ENCODE measurements around the gene SLC44A5. TPM values are rescaled to one million over a fixed set of nuclear protein-coding genes. Genes with fewer than 3 reads are reported as not detected.
"Not testable (repeated sequence)": the region's sequence is repeated elsewhere in the genome, so short reads cannot be mapped to it uniquely, and the experiment has no call there.

Gene SLC44A5
- total RNA-seq, 2 experiments from 2014 or later = 0.15 to 0.23 TPM

DNA sequence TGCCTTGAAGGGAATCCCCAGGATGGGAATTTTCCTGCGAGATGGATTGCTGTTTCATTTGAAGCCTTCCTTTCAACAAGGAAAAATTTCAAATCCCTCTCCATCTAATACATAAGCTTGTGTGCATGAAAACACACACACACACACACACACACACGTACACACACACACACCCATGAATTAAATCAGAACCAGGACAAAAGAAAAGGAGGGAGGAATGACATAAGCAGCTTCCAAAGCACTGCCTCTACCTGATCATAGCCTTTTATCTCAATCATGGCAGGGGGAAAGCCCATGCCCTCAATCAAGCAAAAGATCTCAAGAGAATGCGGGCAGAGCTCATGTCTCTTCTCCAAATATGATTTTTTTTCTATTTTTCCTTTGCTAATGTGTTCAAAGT, 139.7 kb downstream of the SLC44A5 start:
- CTCF ChIA-PET = no interaction called here
- POLR2A ChIA-PET = no interaction called here

DNA sequence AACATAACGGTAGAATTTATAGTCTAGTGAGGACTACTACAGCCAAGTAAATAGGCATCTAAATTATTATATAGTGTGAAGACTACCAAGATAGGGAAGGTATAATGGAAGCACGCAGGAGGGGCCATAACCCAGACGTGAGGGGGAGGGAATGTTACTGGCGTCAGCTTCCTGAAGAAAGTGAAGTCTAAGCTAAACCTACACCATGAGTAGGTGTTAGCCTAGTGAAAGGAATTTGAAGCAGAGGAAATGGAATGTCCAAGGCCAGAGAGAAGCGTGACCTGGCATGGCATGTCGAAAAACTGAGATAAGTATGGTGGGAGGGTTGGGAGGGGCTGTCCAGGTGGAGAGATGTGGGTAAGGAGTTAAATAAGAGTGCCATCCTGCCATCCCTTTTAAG, 140.5 kb downstream of the SLC44A5 start:
- POLR2A ChIA-PET = no interaction called here

DNA sequence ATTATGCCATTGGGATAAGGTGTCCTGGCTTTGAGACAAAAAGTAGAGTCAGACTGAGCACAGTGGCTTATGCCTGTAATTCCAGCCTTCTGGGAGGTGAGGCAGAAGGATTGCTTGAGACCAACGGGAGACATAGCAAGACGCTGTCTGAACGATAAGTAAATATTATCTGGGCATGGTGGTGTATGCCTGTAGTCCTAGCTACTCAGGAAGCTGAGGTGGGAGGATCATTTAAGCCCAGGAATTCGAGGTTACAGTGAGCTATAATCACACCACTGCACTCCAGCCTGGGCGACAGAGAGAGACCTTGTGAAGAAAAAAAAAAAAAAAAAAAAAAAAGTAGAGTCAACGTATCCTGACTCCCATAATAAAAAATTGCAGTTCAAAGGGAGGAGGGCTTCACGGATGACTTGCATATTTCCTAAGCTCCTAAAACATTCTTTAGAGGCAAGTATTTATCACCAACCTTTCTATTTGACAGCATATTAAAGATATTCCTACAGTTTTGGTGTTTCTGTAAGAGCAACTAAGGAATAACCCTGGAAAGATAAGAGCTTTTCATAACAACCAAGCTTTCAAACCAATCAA, 141.2 kb downstream of the SLC44A5 start:
- POLR2A ChIA-PET = no interaction called here
- CTCF ChIA-PET = interaction anchor here (0.7 kb wide), 1 partner anchor 69 kb away, joined by 3 read pairs; no protein-coding TSS in a partner anchor

More for the DNA sequence above, 140.5 kb downstream of the SLC44A5 start:
- CTCF ChIA-PET = no interaction called here

DNA sequence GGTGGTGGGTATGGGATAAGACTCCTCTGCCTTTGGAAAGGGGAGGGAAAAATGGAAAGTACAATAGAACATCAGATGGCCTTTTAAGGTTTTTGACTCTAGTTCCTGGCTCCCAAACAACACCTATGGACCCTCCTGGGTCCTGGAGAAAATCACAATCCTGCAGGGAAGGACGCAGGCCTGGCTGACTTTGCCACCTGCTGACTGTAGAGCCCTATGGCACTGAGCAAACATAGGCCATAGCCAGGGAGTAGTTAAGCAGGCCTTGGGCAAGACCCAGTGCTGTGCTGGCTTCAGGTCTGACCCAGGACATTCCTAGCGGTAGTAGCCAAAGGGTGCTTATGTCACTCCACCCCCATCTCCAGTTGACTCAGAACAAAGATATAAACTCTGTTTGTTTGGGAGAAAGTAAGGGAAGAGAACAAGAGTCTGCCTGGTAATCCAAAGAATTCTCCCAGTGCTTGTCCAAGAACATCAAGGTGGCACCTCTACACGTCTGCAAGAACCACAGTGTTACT, 149.0 kb downstream of the SLC44A5 start:
- CTCF ChIA-PET = no interaction called here
- POLR2A ChIA-PET = no interaction called here

DNA sequence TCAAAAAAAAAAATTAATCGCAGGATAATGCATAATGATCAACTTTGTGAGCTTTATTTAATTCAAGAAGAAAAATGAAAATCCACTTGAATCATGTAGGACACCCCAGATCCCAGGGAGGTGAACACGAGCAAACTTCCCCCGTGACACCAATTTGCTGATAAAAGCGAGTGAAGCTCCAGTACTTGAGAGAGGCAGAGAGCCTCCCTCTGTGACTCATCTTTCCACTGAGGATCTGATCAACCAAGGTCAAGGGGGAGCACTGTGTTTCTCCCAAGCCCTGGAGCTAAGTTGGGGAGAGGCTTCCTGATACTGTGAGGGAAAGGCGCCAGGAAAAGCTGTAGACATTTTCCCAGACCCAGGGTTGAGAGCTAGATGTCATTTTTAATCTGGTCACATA, 160.9 kb downstream of the SLC44A5 start:
- CTCF ChIA-PET = no interaction called here
- POLR2A ChIA-PET = no interaction called here

DNA sequence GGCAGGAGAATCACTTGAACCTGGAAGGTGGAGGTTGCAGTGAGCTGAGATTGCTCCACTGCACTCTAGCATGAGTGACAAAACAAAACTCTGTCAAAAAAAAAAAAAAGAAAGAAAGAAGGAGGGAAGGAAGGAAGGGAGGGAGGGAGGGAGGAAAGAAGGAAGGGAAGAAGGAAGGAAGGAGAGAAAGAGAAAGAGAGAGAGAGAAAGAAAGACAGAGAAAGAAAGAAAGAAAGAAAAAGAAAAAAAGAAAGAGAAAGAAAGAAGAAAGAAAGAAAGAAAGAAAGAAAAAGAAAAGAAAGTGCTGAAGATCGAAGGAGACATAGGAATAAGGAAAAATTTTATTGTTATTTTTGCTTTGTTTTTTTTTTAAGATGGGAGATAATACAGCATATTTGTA, 166.7 kb downstream of the SLC44A5 start:
- ChIA-PET POLR2A (no interaction called here), CTCF (no interaction called here)

DNA sequence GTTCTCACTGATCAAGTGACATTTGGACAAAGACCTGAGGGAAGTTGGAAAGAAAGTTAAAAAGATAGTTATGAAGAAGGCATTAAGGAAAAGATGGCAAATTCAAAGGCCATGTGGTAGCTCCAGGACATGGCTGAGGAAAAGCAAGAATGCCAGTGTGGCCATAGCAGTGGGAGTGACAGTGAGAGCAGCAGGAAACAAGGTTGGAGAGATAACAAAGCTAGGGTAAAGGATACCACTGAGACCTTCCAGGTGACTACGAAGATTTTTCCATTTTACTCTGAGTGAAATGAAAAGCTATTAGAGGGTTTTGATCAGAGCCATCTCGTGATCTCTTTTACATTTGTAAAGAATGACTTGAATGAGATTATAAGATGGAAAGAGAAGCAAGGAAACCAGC, 170.6 kb downstream of the SLC44A5 start:
- POLR2A ChIA-PET = no interaction called here
- CTCF ChIA-PET = no interaction called here

DNA sequence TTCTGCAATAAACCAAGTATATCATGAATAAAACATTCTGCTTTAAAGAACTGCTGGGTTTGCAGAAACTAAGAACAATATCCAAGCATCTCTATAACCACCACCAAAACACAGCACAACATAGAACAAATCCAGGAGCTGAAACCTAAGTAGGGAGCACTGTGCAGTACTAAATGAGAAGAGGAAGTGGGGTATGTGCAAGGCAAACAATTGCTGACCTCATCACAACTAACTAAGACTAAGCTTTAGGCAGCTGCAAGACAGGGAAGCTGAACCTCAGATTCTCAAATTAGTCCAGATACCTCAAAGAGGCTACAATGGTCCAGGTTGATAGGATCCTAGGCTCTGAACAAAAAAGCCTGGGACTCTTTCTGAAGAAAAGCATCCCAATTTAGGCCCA, 172.6 kb downstream of the SLC44A5 start:
- ChIA-PET POLR2A (no interaction called here), CTCF (no interaction called here)

DNA sequence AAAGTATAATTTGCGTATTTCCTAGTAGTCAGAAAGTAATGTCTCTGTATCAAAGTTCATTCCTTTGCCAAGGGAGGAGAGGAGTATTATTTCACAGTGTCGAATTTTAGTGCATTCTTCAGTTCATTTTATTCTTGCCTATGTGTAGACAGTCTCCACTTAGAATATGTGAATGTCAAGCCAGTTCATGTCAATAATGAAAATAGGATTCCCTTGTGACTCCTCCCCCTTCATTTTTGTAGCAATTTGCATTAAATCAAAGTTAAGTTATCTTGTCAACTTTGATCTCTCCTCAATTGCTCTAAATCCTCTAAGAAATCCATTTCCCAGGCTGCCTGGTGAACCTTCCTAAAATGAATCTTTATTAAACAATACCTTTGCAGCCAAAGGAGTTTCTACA, 179.1 kb downstream of the SLC44A5 start:
- ChIA-PET CTCF (no interaction called here), POLR2A (no interaction called here)

DNA sequence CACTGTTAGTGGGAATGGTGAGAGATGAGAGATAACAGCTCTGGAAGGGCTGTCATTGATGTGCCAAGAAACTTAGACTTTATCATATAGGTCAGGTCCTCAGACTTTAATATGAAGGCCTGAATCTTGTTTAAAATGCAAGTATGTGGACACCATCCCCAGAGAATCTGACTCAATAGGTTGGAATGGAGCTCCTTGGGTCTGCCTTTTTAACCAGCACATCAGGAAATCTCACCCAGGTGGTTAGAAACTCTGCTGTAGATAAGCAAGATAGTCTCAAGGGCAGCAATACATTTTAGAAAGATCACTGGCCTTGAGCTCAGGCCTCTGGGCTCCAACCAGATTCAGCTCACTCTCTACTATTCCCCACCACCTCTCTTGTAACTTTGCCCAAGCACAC, 180.4 kb downstream of the SLC44A5 start:
- CTCF ChIA-PET = no interaction called here
- POLR2A ChIA-PET = no interaction called here

DNA sequence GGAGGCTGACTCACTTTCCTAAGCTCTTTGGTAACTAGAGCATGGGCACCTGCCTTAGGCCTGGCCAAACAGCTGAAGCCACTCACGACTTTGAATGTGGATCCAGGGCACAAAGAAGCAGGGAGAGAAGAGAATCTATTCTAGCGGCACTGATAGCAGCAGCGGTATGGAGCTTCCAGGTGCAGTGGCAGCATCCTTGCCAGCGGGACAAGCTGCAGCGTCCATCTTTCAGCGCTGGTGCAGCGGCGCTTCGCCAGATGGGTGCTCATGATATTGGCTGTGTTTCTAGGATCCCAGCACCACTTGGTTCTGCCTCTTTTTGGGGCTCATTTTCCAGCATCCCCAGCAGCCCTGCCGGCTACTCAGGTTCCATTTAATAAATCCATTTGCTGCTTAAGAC, 184.2 kb downstream of the SLC44A5 start:
- ChIA-PET CTCF (no interaction called here), POLR2A (no interaction called here)

DNA sequence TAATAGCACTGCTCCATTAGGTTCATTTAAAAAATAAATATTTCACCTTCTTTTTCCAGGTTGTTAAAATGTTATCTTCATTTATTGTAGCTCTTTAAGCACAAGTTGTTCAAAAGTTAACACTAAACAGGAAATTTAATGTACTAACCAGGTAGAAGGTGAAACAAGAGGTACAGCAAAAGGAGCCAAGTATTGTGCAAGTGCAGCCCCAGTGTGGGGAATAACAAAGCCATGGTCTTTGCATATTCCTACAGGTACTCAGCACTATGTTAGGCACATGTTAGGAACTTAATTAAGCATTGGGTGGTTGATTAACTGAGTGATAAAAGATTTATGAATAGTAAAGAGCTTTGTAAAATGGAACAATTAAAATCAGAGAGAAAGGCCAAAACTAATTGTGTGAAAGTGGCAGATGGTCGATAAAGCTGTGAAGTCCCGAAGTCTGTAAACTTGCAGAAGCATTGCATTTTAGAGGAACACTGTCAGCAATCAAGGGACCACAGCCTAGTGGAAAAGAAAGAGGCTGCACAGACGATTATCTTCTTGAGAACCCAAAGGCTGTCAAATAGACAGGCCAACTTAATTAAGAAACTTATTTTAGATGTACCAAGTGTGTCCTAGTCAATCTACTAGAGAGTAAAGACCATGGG, 185.8 kb downstream of the SLC44A5 start:
- CTCF ChIA-PET = no interaction called here
- POLR2A ChIA-PET = no interaction called here

DNA sequence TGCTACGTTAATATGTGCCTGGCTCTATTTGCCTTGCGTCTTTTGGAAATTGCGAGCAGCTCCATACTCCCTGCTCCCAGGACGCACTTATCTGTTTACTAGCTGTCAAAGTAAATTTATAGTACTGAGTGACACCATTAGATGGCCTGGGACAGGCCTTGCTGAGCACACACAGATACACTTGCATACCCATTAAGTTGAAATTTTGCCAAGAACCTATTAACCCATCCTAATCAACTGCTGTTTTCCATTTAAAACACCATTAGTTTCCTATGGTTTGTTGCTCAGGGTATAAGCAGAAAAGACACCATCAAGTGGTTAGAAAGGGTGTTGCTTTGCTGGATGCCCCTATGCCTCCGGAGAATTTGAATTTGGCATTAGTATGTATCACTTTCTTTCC, 187.3 kb downstream of the SLC44A5 start:
- ChIA-PET CTCF (no interaction called here), POLR2A (no interaction called here)

DNA sequence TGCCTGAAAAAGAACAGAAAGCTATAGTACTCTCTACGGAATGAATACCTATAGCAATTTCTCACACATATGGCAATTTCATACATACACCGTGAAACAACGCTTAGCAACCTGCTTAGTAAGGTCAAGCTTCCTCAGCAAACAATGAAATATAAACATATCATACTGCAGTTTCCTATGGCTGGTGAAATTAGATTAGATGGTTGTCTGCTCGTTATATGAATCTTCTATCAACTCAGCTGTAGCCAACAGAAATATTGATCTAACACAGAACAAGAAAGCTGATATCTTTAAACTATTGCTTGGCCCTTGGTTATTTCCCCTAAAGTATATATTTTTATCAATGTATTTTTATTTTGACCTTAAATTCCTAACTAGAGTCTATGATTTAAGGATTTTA, 187.8 kb downstream of the SLC44A5 start:
- ChIA-PET CTCF (no interaction called here), POLR2A (no interaction called here)

DNA sequence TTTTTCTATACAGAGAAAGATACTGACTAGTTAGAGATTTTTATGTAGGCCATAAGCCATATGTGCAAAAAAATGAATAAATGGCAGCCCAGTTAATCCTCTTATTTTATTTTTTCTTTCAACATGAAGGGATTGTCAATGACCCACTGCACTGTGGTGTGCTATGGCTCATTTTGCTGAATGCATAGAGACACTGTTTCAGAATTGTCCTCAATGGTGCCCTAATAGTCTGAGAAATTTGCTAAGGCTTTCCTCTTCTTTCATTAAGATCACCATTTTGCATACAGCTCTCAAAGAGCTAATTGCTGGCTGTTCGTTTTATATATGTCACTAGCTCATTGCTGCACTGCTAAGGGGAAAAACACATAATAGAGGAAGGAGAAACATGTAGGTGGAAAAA, 189.5 kb downstream of the SLC44A5 start:
- POLR2A ChIA-PET = no interaction called here
- CTCF ChIA-PET = no interaction called here

DNA sequence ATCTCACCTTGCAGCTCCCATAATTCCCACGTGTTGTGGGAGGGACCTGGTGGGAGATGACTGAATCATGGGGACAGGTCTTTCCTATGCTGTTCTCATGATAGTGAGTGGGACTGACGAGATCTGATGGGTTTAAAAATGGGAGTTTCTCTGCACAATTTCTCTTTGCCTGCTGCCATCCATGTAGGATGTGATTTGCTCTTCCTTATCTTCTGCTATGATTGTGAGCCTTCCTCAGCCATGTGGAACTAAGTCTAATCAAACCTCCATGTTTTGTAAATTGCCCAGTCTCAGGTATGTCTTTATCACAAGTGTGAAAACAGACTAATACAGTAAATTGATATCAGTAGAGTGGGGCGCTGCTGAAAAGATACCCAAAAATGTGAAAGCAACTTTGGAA, 195.7 kb downstream of the SLC44A5 start:
- ChIA-PET CTCF (no interaction called here), POLR2A (no interaction called here)

DNA sequence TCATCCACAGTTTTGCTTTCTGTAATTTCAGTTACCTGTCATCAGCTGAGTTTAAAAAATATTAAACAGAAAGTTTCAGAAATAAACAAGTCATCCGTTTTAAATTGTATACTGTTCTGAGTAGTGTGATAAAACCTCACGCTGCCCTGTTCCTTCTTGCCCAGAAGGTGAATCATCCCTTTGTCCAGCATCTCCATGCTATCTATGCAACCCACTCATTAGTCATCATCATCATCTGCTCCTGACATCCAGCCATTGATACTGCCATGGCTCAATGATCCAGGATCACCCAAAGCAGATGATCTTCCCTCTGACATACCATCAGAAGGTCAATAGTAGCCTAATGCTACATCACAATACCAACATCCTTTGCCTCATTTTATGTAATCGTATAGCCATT, 198.3 kb downstream of the SLC44A5 start:
- CTCF ChIA-PET = no interaction called here
- POLR2A ChIA-PET = no interaction called here

DNA sequence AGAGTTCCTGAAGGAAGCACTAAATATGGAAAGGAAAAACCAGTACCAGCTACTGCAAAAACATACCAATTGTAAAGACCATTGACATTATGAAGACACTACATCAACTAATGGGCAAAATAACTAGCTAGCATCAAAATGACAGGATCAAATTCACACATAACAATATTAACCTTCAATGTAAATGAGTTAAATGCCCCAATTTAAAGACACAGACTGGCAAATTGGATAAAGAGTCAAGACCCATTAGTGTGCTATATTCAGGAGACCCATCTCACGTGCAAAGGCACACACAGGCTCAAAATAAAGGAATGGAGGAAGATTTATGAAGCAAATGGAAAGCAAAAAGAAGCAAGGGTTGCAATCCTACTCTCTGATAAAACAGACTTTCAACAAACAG, 206.2 kb downstream of the SLC44A5 start:
- CTCF ChIA-PET, POLR2A ChIA-PET: not testable (repeated sequence)

DNA sequence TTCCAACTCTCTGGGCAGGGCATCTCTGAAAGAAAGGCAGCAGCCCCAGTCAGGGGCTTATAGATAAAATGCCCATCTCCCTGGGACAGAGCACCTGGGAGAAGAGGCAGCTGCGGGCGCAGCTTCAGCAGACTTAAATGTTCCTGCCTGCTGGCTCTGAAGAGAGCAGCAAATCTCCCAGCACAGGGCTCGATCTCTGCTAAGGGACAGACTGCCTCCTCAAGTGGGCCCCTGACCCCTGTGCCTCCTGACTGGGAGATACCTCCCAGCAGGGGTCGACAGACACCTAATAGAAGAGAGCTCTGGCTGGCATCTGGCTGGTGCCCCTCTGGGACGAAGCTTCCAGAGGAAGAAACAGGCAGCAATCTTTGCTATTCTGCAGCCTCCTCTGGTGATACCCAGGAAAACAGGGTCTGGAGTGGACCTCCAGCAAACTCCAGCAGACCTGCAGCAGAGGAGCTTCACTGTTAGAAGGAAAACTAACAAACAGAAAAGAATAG, 207.7 kb downstream of the SLC44A5 start:
- CTCF ChIA-PET, POLR2A ChIA-PET: not testable (repeated sequence)

DNA sequence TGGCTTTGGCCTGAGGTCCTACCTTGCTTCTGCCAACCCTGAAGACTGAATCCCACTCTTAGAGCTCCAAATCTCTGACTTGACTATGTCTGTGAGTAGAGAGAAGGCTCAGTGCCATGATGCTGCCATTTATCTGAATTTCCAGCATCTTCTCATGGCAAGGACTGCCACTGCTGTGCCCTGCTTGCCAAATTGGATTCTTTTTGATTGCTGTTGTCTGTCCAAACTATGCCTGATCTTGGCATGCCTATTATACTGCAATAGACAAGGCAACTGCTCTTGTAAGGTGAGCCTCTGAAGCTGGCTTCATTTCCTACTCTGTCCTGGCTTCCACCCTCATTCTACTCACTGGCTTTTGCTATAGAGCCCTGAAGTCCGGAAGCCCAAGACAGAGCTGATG, 210.2 kb downstream of the SLC44A5 start:
- CTCF ChIA-PET = no interaction called here
- POLR2A ChIA-PET = no interaction called here

DNA sequence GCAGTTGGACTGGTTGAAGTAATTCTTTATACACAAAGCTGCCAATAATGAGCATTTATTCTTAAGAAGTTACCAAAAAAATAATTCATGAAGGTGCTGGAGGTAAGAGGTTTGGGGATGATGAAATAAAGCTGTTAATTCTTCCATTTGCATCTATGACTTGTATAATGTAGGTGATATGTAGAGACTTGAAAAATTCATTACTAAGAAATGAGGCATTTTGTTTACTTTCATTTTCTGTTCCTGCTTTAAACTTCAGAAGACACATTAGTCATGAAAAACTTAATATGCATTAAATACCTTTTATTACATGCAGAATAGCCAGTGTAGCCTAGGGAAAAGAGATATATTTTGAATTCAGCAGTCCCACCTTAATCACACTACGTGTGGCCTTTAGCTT, 214.2 kb downstream of the SLC44A5 start:
- ChIA-PET POLR2A (no interaction called here), CTCF (no interaction called here)

DNA sequence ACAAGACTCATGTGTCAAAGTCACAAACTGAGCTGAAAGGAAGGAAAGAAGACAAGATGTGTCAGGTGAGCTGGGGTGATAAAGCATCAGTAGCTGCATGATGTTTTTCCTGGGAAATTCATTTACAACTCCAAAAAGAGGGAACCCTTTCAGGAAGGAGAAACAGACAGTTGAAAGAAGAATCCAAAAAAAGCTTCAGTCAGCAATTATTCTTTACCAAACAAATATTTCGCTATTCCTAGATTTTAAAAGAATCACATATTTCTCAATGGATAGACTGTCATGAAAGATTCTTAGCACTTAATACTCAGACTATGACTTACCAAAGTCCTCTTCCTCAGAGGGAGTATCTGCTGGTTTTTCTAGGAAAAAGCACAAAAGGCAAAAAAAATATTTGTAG, 214.7 kb downstream of the SLC44A5 start:
- ChIA-PET POLR2A (no interaction called here), CTCF (no interaction called here)
